MCF 10A (cell line): ENCODE results near the gene NCDN. TPM values are rescaled to one million over a fixed set of nuclear protein-coding genes. Genes with fewer than 3 reads are reported as not detected.
A peak's percentile ranks its signal among the peaks of the same experiment; 100 is the strongest.

Experiments used
- BruUV-seq: library from RNA; stranded (reverse); fragments of 400-500 nt; replicated peaks from 2 replicates; lab custom pipeline; 2021; lab: Mats Ljungman, UMichigan
- CTCF ChIA-PET: fragments of 300-600 bp; sonication (Branson Sonifier 250); formaldehyde crosslinking; extraction: SDS; loops from one replicate; lab custom pipeline; 2021; ENCODE audit warnings: antibody characterized with exemption, inconsistent platforms; lab: Yijun Ruan, JAX
- POLR2A ChIA-PET: fragments of 300-600, 350-650 bp; sonication (Branson Sonifier 250); formaldehyde crosslinking; extraction: SDS; loops from one replicate; lab custom pipeline; 2020; ENCODE audit warnings: antibody characterized with exemption, inconsistent platforms; lab: Yijun Ruan, JAX
- DNase-seq: peaks from one replicate; pipeline ENCODE4 v3.0.0-alpha.2; 2018; ENCODE audit not compliant: unreplicated experiment
- H3K27ac Mint-ChIP-seq: one replicate; pipeline ENCODE4 v1.8.0; 2022; ENCODE audit warnings: mild to moderate bottlenecking, low read depth, mixed read lengths; ENCODE audit not compliant: unreplicated experiment
- H3K27me3 Mint-ChIP-seq: one replicate; pipeline ENCODE4 v1.8.0; 2022; ENCODE audit warnings: mixed read lengths; ENCODE audit not compliant: insufficient read depth, unreplicated experiment
- H3K36me3 Mint-ChIP-seq: one replicate; pipeline ENCODE4 v1.8.0; 2022; ENCODE audit warnings: mild to moderate bottlenecking, moderate library complexity, mixed read lengths; ENCODE audit not compliant: insufficient read depth, unreplicated experiment
- H3K4me1 Mint-ChIP-seq: one replicate; pipeline ENCODE4 v1.8.0; 2022; ENCODE audit warnings: mixed read lengths; ENCODE audit not compliant: insufficient read depth, unreplicated experiment
- H3K4me3 Mint-ChIP-seq: one replicate; pipeline ENCODE4 v1.8.0; 2022; ENCODE audit warnings: mild to moderate bottlenecking, moderate library complexity, mixed read lengths; ENCODE audit not compliant: unreplicated experiment
- H3K9me3 Mint-ChIP-seq: one replicate; pipeline ENCODE4 v1.8.0; 2022; ENCODE audit warnings: mixed read lengths; ENCODE audit not compliant: unreplicated experiment
- CTCF ChIP-seq: fragments of 200-600 bp; IDR thresholded peaks from one replicate; pipeline ENCODE4 v1.8.0; 2022; ENCODE audit warnings: antibody characterized with exemption, mild to moderate bottlenecking; ENCODE audit not compliant: unreplicated experiment
- intact Hi-C: fragments of 100-400 bp; cut with micrococcal nuclease; formaldehyde crosslinking; loops from 2 replicates; pipeline ENCODE4 v1.14.1; 2022
- total RNA-seq: library from RNA; stranded (reverse); gene quantifications from 2 replicates; pipeline ENCODE4 v1.2.3, GENCODE V29; 2022

NCDN gene
- total RNA-seq, 1 experiment from 2014 or later: 31.5 TPM

GRCh38 chr1:35567947-35568558 is 10.5 kb downstream of the NCDN start:
- Mint-ChIP-seq H3K36me3 (peaks cover 6% of the 10 kb centered on the region), H3K9me3 (no peaks in the 10 kb centered on the region), H3K4me1 (peaks cover 28% of the 10 kb centered on the region), H3K27ac (no peak overlapping the region), H3K27me3 (peaks cover 9% of the 10 kb centered on the region), H3K4me3 (no peak overlapping the region)
- CTCF ChIA-PET: interaction anchor here (0.6 to 9.2 kb wide), 31 partner anchors 10 to 251 kb away, joined by 3 to 177 read pairs (median 4); partner anchors contain the start of genes C1orf216, CLSPN and KIAA0319L
- no peak for DNase-seq
- no peak for TF ChIP-seq CTCF
- intact Hi-C loops: loop anchor here (5.0 kb wide), 1 partner anchor 74 kb away; the partner anchor contains the start of gene PSMB2
- POLR2A ChIA-PET: interaction anchor here (0.7 to 3.0 kb wide), 6 partner anchors 12 to 202 kb away, joined by 3 to 26 read pairs (median 7); partner anchors contain the start of genes CLSPN, KIAA0319L and NCDN
- no TSS peak for BruUV-seq

DNA sequence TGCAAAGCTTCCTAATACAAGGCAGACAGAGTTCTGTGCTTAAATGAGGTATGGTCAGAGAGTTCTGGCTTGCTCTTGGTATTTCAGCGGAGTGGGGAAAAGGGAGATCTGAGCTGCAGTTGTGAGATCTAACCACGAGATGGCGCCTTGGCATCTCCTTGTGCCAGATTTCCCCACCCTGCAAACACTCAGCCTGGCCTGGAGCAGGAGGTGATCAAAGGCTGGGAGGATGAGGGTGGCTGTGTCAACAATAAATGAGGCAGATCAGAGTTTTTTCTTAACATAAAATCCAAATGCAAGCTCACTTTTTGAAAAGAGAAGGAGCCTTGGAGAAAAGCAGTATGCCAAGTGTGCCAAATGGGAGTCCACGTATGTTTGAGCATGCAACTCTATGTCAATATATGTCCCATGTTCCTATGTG is 11.4 kb downstream of the NCDN start:
- Mint-ChIP-seq H3K4me1 (peaks cover 27% of the 10 kb centered on the region), H3K4me3 (no peak overlapping the region), H3K36me3 (peaks cover 6% of the 10 kb centered on the region), H3K9me3 (no peaks in the 10 kb centered on the region), H3K27me3 (peaks cover 9% of the 10 kb centered on the region), H3K27ac (no peak overlapping the region)
- TF ChIP-seq CTCF: peak; percentile 78
- CTCF ChIA-PET: interaction anchor here (0.6 to 9.2 kb wide), 38 partner anchors 11 to 1409 kb away, joined by 3 to 177 read pairs (median 4); partner anchors contain the start of genes C1orf216, CLSPN and KIAA0319L
- BruUV-seq: no TSS peak
- intact Hi-C loops: loop anchor here (1.0 to 5.0 kb wide), 4 partner anchors 73 to 205 kb away; partner anchors contain the start of gene PSMB2
- POLR2A ChIA-PET: interaction anchor here (0.8 to 3.0 kb wide), 7 partner anchors 13 to 201 kb away, joined by 3 to 26 read pairs (median 3); partner anchors contain the start of genes CLSPN, KIAA0319L and NCDN
- DNase-seq: peak; percentile 77

GRCh38 chr1:35569936-35570335 is 12.3 kb downstream of the NCDN start:
- no peak for DNase-seq
- no TSS peak for BruUV-seq
- Mint-ChIP-seq H3K4me1 (peaks cover 18% of the 10 kb centered on the region), H3K4me3 (no peak overlapping the region), H3K9me3 (no peaks in the 10 kb centered on the region), H3K27ac (no peak overlapping the region), H3K27me3 (peaks cover 9% of the 10 kb centered on the region), H3K36me3 (peaks cover 1% of the 10 kb centered on the region)
- ChIA-PET CTCF (interaction anchor here (0.6 to 9.2 kb wide), 7 partner anchors 14 to 211 kb away, joined by 3 to 177 read pairs (median 11); no protein-coding TSS in a partner anchor), POLR2A (interaction anchor here (1.5 to 2.1 kb wide), 2 partner anchors 118 to 200 kb away, joined by 5 read pairs; partner anchors contain the start of gene CLSPN)
- no peak for TF ChIP-seq CTCF
- intact Hi-C loops: loop anchor here (1.0 to 5.0 kb wide), 4 partner anchors 72 to 204 kb away; partner anchors contain the start of gene PSMB2

DNA sequence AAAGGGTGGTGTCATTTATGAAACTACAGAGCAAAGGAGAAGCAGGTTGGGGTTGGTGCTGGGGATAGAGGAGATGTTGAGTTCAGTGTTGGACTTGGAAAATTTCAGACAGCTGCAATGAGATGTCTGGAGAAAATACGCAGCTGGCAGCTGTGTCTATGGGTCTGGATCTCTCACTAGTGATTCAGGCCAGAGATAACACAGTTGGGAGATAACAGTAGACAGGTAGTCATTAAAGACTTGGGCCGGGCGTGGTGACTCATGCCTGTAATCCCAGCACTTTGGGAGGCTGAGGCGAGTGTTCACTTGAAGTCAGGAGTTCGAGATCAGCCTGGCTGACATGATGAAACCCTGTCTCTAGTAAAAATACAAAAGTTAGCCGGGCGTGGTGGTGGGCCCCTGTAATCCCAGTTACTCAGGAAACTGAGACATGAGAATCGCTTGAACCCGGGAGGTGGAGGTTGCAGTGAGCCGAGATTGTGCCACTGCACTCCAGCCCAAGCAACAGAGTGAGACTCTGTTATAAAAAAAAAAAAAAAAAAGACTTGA is 13.1 kb downstream of the NCDN start:
- Mint-ChIP-seq H3K4me1 (peaks cover 21% of the 10 kb centered on the region), H3K36me3 (no peaks in the 10 kb centered on the region), H3K4me3 (no peak overlapping the region), H3K27ac (no peak overlapping the region), H3K27me3 (peaks cover 9% of the 10 kb centered on the region), H3K9me3 (no peaks in the 10 kb centered on the region)
- ChIA-PET CTCF (interaction anchor here (0.6 to 9.2 kb wide), 12 partner anchors 15 to 354 kb away, joined by 3 to 177 read pairs (median 4); no protein-coding TSS in a partner anchor), POLR2A (interaction anchor here (0.6 to 2.1 kb wide), 3 partner anchors 119 to 529 kb away, joined by 3 to 5 read pairs (median 5); partner anchors contain the start of gene CLSPN)
- BruUV-seq: no TSS peak
- TF ChIP-seq CTCF: no peak
- DNase-seq: no peak
- intact Hi-C loops: no loop called here
